ENCODE data around the gene LTBP1.

GRCh38 chr2:33167622-33168245, 221.0 kb downstream of the LTBP1 start:
- TF ChIP-seq SREBF2 (IDR thresholded peaks at IDR 0.05; ENCODE audit: low read length): no peak
- TF ChIP-seq CTCF (IDR thresholded peaks at IDR 0.05 in 2 of 3, conservative IDR thresholded peaks at IDR 0.05 in 1 of 3; ENCODE audit: control insufficient read depth in 2 of 3, extremely low read depth in 1 of 3, insufficient read depth in 1 of 3, low read depth in 3 of 3, low read length in 3 of 3): no peak
- TF ChIP-seq ZNF274 (IDR thresholded peaks at IDR 0.05; ENCODE audit: insufficient read depth, insufficient read length): no peak
- TF ChIP-seq TCF12 (IDR thresholded peaks at IDR 0.05; ENCODE audit: low read depth, low read length): no peak
- no peak for TF ChIP-seq KDM1A (IDR thresholded peaks at IDR 0.05; ENCODE audit: borderline replicate concordance)
- TF ChIP-seq CUX1 (IDR thresholded peaks at IDR 0.05; ENCODE audit: insufficient replicate concordance, low read depth, low read length): no peak
- TF ChIP-seq EZH2 (IDR thresholded peaks at IDR 0.05; ENCODE audit: borderline replicate concordance, control insufficient read depth, low read depth, low read length): no peak
- TF ChIP-seq ELK1 (IDR thresholded peaks at IDR 0.05; ENCODE audit: low read depth, low read length): no peak
- TF ChIP-seq TAF1 (IDR thresholded peaks at IDR 0.05; ENCODE audit: borderline replicate concordance, low read depth, low read length): no peak
- no peak for TF ChIP-seq SMC3 (IDR thresholded peaks at IDR 0.05; ENCODE audit: borderline replicate concordance, low read length)
- TF ChIP-seq SMAD1 (IDR thresholded peaks at IDR 0.05; ENCODE audit: low read depth, partially characterized antibody): no peak
- no peak for TF ChIP-seq RAD21 (IDR thresholded peaks at IDR 0.05; ENCODE audit: insufficient read depth, low read depth, low read length)
- no peak for TF ChIP-seq POLR2AphosphoS5 (IDR thresholded peaks at IDR 0.05; ENCODE audit: low read length)

All from GM12878 (cell line).